ENCODE results near the gene CADPS2. TPM values are rescaled to one million over a fixed set of nuclear protein-coding genes. Genes with fewer than 3 reads are reported as not detected.

The CADPS2 gene
- total and polyA plus RNA-seq, 7 donors = 1.5 to 3.6 (median 2.1) TPM

DNA sequence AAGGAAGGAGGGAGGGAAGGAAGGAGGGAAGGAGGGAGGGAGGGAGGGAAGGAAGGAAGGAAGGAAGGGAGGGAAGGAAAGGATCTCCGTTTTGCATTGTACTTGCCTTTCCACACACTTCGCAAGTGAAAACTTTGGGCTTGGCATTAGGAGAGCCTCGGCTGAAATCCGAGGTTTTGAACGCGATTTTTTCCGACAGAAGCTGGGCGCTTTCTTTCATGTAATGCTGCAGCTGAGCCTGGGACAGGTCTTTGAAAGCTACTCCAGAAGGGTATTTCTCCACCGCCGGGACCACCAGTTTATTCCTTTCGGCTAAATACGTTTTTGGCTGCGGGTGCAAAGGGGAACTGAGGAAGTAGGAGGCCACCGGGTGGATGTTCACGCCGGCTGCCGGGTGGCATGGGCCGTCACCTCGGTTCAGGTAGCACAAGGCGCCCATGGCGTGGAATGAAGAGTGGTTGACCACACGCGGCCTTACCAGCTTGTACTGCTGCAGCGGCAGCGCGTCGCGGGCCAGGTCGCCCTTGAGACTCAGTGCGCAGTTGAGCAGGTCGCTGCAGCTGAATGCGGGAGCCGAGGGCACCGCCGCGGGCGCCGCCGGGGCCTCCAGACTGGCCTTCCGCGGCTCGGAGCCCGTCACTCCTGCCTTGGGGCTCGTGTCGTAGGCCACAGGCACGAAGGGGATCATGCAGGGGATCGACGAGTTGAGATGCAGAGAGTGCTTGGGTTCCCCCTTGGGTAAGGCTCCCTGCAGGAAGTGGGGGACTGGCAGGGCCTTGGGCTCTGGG lies 582.5 kb downstream of the CADPS2 start:
- Histone ChIP-seq H3K36me3 (ENCODE audit: insufficient read depth in 1 of 2, low read depth in 1 of 2) (no peaks in the 10 kb centered on the region), H3K4me3 (peak overlapping the region; percentile 60), H3K4me1 (peaks cover 19% of the 10 kb centered on the region), H3K27ac (no peak overlapping the region), H3K27me3 (ENCODE audit: insufficient read depth in 3 of 3, low read length in 2 of 3) (peaks cover 0 to 98% (median 51%) of the 10 kb centered on the region in 3 donors), H3K9me3 (no peaks in the 10 kb centered on the region)
- 2 to 4% (median 3%) methylated on average over 44 to 48 of the region's 48 CpGs for WGBS, 3 donors
- ATAC-seq = peak in 1 of 4 donors; percentile 15
- DNase-seq = no peak
- intact Hi-C loops (cut with DNase I) = no loop called here
- TF ChIP-seq CTCF (IDR thresholded peaks at IDR 0.05) = no peak

- Histone ChIP-seq H3K4me1 (peaks cover 19% of the 10 kb centered on the region), H3K4me3 (no peak overlapping the region), H3K9me3 (no peaks in the 10 kb centered on the region), H3K27me3 (ENCODE audit: insufficient read depth in 3 of 3, low read length in 2 of 3) (peaks cover 0 to 98% (median 51%) of the 10 kb centered on the region in 3 donors), H3K27ac (no peak overlapping the region), H3K36me3 (ENCODE audit: insufficient read depth in 1 of 2, low read depth in 1 of 2) (no peaks in the 10 kb centered on the region)
- intact Hi-C loops (cut with DNase I) = no loop called here
- DNase-seq (no peak), ATAC-seq (no peak)
- 7 to 14% (median 13%) methylated on average over 15 to 16 of the region's 16 CpGs for WGBS, 3 donors
- TF ChIP-seq CTCF (IDR thresholded peaks at IDR 0.05) = no peak
These were observed 583.3 kb downstream of the CADPS2 start for GRCh38 chr7:122302761-122303530.

DNA sequence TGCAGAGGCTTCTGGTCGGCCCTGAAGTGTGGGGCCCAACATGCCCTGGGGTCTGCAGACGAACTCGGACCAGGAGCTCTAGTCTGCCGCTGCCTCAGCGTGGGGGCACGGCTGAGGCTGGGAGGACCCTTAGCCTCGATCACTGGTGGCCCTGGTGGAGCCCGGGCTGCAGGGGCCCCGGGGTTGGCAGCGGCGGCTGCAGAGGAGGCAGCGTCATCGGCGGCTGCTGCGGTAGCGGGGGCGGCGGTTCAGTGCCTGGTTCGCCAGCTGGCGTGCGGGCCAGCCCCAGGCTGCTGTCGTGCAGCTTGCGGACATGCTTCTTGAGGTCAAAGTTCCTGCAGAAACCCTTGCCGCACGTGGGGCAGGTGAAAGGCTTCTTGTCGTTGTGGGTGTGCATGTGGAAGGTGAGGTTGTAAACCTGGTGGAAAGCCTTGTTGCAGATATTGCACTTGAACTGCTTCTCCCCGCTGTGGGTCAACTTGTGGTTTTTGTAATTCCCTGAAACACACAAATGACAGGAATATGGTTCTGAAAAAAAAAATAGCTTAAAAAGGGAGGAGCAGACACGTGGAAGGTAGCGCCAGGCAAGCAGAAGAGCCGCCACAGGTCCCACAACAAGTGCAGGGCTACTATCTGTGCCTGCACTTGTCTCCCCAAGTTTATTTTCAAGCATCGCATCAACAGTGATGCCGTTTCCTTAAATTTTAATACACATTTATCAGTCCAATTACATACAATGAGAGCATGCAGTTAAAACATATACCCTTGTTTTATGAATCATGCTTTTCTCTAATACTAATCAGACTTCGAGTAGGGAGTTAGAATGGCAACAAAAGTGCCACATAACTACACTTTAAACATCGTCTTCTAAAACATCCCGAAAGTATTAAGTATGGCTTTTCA lies 584.2 kb downstream of the CADPS2 start:
- ATAC-seq (no peak), DNase-seq (no peak)
- Histone ChIP-seq H3K27ac (no peak overlapping the region), H3K4me3 (no peak overlapping the region), H3K27me3 (ENCODE audit: insufficient read depth in 3 of 3, low read length in 2 of 3) (peaks cover 0 to 96% (median 48%) of the 10 kb centered on the region in 3 donors), H3K4me1 (peaks cover 19% of the 10 kb centered on the region), H3K36me3 (ENCODE audit: insufficient read depth in 1 of 2, low read depth in 1 of 2) (no peaks in the 10 kb centered on the region), H3K9me3 (no peaks in the 10 kb centered on the region)
- intact Hi-C loops (cut with DNase I) = no loop called here
- TF ChIP-seq CTCF (IDR thresholded peaks at IDR 0.05) = no peak
- 10 to 12% (median 11%) methylated on average over 35 of the region's 35 CpGs for WGBS, 3 donors

- 22 to 26% (median 24%) methylated on average over 11 of the region's 11 CpGs for WGBS, 3 donors
- Histone ChIP-seq H3K27me3 (ENCODE audit: insufficient read depth in 3 of 3, low read length in 2 of 3) (peaks cover 0 to 92% (median 42%) of the 10 kb centered on the region in 3 donors), H3K4me3 (no peak overlapping the region), H3K36me3 (ENCODE audit: insufficient read depth in 1 of 2, low read depth in 1 of 2) (no peaks in the 10 kb centered on the region), H3K9me3 (no peaks in the 10 kb centered on the region), H3K27ac (no peak overlapping the region), H3K4me1 (peaks cover 19% of the 10 kb centered on the region)
- TF ChIP-seq CTCF (IDR thresholded peaks at IDR 0.05) = no peak
- ATAC-seq (no peak), DNase-seq (no peak)
- intact Hi-C loops (cut with DNase I) = no loop called here
These were observed 585.1 kb downstream of the CADPS2 start for GRCh38 chr7:122300956-122301833.

All from psoas muscle (tissue), 8 donors.